GM15510 (cell line): ENCODE results near the gene AKAP13.

Experiments
- POLR2A ChIP-seq: IDR thresholded peaks from 3 replicates; pipeline ENCODE4 v1.6.1; 2011; ENCODE audit warnings: borderline replicate concordance; ENCODE audit not compliant: insufficient read length; ENCODE audit errors: extremely low read depth

AKAP13 gene

DNA sequence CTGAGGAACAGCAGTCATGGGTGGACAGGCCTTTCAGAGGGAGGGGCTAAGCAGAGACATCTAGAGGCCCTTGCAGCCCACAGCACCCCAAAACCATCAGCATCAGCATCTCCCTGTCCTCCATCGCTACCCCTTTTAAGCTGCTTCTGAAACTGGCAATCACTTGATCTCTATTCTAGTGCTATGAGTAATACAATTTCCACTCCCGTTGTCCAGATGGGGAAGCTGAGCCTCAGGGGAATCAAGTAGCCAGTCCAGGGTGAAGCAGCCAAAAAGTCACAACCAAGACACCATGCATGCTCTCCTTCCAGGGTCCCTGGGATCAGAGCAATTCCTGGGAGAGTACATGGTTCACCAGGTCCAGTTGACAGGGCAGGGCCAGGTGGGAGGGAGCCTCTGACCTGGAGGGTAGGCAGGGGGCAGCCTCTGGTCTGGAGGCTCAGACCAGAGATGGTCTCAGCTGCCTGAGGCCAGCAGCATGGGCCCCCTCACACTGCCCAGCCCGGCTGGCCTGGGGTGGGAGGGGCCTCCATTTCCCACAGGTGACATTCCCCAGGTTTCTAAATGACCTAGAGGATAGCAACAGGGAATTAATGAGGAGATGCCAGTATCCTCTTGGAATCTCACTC lies 384.4 kb downstream of the AKAP13 start:
- TF ChIP-seq POLR2A: no peak

DNA sequence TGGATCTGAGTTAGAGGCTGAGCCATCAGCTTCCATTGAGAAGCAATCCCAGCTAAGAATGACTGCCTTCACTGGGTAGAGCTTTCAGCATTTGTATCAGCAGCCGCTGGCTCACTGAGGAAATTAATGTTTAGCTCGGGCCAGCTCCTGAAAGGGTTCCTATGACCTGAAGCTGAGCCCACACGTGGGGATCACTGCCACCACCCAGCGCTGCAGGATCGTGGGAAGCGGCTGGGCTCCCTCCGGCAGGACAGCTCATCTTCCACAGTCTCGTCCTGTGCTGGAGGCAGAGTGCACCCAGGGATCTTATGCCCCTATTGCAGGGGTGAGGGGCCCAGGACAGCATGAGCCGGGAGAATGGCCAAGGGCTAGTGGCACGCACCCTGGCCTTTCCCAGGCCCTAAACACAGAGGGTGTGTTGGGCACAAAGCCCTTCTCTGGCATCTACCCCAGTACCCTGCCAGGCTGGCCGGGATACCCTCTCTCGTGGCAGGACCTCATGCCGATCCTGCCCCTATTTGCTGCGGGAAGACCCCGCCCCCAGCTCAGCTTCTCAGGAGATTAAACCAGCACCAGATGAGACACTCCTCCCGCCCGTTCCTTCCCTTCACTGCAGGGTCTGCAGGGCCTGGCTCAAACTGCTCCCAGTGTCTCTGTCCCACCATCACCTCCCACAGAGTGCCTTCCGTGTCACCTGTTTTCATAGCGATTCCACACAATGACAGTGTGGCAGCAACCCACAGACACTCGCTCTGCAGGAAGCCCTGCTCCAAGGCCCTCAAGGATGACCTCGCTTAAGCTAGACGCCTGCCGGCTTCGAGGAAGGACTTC lies 385.8 kb downstream of the AKAP13 start:
- no peak for TF ChIP-seq POLR2A

DNA sequence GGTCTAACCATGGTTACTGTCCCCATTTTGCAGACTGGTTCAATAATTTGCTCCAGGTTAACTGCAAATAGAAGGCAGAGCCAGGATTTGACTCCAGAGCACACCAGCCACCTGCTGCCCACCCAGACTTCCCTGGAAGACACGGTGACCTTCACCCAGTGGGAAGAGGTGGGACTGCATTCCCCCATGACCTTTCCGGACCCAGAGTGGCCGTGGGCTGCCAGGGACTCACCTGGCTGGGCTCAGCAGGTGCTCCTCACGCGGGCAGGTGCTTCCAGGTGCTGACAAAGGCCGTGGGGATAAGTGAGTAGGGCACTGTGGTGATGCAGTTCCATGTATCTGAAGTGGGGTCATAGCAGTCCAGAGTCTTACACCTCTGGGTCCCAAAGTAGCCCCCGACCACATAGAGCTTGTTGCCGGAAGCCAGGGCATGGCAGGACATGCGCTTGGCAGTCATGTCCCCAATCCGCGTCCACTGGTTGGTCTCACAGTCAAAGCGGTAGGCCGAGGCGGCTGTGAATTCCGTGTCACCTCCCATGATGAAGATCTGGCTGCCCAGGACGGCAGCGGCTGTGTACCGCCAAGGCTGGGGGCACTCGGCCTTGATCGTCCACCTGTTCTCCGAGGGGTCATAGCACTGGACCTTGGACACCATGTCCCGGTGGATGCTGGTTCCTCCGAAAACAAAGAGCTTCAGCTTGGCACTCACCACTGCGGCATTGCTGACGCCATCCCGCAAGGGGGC lies 387.6 kb downstream of the AKAP13 start:
- TF ChIP-seq POLR2A: no peak

DNA sequence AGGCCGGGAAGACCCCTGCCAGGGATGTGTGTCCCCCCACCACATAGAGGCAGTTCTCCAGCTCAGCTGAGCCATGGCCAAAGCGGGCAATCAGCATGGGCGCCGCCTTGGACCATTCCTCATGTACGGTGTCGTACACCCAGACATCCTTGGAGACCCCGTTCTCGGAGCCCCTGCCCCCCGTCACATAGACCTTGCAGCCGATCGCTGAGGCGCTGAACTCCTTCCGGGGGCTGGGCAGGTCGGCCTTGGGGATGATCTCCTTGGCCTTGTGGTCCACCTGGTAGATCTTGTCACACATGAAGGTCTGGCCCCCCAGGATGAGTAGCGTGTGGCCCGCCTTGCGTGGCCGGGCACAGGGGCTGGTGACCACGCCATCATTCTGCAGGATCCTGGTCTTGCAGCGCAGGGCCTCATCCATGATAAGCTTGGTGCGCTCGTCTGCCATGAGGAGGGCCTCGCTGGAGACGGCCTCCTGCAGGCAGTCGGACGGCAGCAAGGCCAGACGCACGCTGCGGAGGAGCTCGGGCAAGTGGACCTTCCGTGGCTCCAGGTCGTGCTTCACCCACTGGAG lies 388.3 kb downstream of the AKAP13 start:
- TF ChIP-seq POLR2A: no peak

DNA sequence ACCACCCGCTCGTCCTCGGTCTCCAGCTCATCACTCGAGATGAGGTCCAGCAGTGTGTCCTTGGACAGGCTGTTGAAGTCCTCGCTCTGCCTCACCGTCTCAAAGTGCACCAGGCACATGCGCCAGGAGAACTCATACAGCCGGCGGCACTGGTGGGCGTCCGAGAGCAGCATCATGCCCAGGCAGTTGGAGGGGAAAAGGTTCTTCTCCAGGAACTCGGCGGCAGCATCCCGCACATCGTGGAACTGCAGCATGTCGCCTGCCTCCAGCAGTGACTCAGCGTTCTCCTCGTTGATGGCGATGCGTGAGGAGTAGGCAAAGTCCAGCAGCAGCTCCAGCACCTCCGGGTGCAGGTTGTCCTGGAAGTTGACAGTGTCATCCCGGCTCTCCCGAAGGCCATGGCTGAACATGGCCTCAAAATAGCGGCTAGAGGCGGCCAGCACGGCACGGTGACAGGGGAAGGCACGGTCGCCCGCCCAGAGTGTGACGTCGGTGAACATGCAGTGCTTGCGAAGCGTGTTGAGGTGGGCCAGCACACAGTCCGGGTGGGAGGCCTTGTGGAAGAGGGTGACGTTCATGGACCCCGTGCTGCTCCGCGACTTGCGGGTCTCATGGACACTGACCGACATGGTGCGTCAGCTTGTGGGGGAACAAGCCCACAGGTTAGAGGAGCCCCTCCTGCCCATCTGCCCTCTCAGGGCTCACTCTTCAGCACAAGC lies 388.9 kb downstream of the AKAP13 start:
- no peak for TF ChIP-seq POLR2A

DNA sequence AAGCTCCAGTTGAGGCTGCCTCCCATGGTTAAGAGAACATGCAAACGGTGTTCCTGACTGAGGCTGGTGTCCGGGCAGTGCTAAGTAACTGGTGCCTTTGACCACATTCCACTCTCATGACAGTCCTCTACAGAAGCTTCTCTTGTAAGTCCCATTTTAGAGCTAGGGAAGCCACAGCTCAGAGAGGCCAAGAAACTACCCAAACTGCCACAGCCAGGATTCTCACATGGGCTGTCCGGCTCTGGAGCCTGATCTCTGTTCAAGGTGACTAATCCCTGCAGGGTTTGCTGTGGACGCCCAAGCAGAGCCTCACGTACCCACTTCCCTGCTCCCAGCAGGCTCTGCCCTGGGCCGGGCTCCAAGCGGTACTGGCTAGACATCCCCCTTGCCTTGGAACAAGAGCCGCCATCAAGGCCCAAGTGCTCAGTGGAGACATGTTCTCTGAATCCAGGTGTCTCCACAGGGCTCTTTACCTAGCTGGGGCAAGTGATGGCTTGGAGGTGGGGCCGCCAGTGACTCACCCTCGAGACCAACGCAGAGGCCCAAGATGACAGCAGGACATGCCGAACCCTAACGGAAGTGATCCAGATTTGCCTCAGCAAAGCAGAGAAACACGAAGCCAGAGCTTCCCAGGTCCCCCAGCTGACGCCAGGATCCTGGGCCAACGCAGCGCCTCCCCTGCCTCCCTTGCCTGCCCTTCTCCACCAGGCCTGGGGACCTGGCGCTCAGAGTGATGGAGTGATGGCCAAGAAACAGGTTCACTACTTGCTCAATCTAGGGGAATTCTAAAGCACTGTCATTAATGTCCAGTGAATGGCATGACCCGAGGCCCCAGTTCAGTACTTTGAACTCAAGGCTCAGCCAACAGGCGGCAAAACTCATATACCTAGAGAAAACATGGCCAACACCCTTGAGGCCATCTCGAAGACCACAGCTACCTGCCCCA lies 390.0 kb downstream of the AKAP13 start:
- no peak for TF ChIP-seq POLR2A

DNA sequence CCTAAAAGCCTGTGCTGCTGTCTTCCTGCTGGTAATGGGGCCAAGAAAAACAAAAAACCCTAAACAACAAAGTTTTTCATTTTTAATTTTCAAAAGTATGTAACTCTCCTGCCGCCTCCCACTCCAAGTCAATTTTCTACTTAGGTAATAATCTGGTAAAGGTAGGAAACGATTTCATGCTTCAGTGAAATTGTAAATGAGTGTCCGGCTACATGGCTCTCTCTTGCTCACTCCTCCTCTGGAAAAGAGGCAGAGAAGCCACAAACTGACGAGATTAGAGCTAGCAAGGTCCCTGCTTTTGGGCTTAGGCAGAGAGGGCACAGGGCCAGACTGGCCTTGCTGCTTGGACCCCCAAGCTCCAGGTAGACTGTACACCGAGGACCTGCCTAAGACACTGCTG lies 390.9 kb downstream of the AKAP13 start:
- no peak for TF ChIP-seq POLR2A

DNA sequence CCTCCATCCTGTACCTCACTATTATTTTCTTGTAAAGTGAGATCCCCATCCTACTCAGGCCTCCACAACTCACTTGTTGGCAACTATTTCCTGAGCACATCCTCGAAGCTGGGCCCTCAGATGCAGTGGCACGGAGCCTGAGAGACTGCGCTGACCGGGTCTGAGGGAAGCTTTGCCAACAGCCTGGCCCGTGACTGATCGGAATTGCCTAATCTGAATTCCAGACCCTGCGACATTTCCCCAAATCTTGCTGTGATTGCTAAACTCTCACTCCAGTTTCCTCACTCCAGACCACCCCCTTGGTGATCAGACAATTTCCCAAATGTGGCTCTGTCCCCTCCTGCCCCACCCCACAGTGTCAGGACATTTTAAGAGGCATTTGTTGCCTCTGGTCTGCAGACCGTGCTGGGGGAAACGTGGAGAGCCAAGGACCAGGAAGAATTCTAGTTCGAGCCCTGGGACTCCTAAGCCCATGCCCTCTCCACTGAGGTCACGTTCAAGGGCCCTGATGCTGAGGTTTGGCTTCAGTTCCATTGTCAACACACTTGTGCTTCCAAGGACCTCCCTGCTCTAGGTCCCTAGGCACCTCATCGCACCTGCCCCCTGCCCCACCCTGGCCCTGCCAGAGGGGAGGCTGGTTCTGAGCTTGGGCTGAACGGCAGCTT lies 391.5 kb downstream of the AKAP13 start:
- TF ChIP-seq POLR2A: no peak

DNA sequence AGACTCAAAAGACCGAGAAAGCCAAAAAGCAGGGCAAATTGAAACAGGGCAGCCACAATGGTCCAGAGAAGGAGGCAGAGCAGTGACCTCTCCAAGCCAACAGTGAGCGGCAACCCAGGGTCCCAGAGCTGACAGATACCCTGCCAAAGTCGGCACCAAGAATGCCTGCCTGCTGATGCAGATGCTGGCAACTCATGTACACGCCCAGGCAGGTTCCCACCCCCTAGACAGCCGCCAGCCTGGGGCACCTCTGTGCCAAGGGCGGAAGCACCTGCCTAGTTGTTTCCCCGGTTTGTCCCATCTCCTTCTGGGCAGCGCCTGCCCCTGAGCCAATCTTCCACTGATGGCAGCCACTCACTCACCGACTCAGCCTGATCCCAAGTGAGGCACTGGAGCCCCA lies 392.3 kb downstream of the AKAP13 start:
- no peak for TF ChIP-seq POLR2A

DNA sequence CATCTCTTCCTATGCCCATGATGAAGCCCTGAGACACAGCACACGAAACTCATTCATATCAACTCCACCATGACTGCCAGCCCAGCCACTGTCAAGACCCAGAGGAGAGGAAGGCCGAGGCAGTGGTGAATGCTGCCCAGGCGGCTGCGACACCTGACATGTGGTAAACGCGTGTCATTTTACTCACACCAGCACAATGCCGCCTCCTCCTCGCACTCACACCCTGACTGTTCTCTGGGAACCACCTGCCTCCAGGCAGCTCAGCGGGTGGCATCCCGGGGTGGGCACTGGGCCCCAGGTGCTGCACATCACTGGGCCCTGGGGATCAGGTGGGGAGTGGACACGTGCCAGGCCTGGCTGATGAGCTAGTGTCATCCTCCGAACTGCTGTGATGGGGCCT lies 392.8 kb downstream of the AKAP13 start:
- TF ChIP-seq POLR2A: no peak

DNA sequence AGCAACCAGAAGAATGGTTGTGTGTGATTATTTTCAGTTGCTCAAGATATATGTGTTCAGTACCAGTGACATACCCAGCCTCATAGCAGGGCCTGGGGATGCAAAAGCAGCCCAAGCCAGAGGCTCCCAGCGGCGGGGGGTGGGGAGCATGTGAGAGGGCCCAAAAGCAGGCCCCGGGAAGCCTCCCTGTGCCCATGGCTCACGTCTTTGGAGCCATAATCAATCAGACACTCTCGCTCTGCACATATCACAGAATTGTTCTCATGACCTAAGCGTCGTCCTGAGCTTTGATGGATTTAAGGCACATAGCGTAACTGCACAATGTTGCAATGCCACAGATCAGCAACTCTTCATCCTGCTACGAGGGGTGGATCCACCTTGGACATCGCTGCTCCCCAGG lies 393.6 kb downstream of the AKAP13 start:
- no peak for TF ChIP-seq POLR2A

DNA sequence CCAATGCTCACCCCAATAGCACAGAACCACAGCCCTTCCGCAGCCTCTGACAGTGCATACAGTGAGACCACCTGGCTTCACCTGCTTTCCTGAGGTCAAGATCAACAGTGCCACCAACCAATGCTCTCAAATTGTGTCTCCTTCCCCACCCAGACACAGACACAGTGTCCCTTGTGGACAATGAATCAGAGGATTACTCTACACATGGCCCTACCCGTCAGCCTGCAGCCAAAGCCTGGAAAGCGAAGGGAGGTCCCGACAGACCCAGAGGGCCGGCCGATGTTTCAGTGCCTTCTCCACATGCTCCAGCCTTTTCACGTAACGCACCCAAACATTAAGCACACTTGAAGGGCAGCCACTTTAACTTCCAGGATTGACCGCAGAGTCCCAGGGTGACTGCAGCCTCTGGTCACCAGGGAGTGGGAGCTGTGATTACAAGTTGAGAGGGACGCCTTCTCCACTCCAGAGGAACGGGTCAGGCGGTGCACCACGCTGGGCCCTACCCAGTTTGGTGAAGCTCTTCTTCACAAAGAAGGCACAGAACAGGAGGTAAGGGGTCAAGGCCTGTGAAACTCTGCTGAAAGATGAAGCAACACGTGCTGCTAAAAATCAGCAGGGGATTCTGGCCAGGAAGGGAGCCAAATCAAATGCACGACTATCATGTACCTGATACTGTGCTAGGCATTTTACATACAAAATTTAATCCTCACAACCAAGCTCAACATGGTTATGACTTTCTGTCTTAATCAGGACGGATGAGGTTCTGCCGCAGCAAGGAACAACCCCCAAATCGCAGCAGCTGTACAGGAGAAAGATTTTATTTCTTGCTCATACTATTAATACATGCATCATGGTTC lies 397.1 kb downstream of the AKAP13 start:
- no peak for TF ChIP-seq POLR2A

DNA sequence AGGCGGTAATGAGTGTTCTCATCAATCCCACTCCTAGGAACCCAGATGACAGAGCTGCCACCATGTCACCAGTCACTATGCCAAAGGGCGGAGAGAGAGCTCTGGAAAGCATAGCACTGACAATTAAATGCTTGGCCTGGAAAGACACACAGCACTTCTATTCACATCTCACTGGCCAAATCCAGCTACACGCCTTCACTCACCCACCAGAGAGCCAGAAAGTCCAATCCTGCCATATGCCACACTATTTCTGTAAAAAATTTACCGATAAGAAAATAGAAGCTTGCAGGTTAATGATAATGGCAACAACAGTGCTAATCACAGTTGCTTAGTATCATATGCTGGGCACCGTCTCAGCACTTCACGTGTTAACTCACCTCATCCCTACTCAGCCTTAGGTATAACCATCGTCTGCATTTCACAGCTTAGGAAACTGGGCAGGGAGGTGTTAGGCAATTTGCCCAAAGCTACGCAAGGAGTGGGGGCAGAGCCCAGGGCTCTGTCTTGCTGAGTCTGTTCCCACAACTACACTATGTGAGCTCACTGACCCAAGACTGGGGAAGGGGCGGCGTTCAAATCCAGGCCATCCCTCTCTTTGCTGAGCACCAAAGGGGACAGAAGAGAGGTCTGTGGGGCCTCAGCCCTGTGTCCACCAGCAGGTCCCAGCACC lies 397.8 kb downstream of the AKAP13 start:
- TF ChIP-seq POLR2A: no peak
